ENCODE data around the gene EGFL8. TPM values are rescaled to one million over a fixed set of nuclear protein-coding genes. Genes with fewer than 3 reads are reported as not detected.

Gene EGFL8
- total RNA-seq, 1 donor from 2014 or later, result 3.4 TPM

DNA sequence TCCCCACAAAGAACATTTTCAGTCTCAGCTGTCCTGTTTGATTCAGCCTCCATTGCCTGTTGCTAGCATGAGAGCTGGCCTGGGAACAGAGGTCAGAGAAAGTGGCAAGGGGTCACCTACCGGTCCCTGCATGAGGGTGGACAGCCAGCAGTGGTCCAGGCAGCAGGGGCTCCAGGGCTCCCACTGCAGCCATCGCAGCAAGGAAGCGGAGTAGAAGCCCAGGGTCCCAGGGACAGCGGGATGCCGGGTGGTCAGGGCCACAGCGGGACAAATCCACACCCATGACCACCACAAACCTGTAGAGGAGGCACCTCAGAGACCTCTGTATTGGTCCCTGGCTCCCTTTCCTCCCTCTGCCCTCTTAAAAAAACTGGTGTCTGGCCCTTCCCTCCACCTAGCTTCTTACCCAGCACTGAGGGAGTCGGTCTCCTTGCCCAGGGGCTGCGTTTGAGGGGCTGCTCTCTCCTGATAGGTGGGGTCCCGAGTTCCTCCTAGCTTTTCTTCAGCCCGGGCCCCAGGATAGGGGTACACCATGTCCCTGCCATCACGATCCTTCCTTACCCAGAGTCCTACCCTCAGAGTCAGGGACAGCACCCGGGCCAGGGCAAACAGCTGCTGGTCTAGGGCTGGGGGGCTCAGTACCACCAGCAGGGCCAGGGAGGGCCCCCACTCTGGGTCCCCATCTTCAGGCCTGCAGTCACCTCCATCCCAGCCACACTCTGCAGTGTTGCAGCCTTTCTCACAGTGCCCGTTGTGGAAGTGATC is 36.5 kb downstream of the EGFL8 start:
- Mint-ChIP-seq H3K4me3 (no peak overlapping the region), H3K9me3 (no peaks in the 10 kb centered on the region), H3K4me1 (peaks cover 12% of the 10 kb centered on the region), H3K36me3 (ENCODE audit: low read depth) (peaks cover 7% of the 10 kb centered on the region), H3K27ac (no peak overlapping the region), H3K27me3 (peaks cover 5% of the 10 kb centered on the region)
- POLR2A ChIA-PET, result interaction anchor here (1.2 to 1.3 kb wide), 2 partner anchors 11 to 771 kb away, joined by 4 read pairs; partner anchors contain the start of gene PBX2
- TF ChIP-seq, protein P1, sequence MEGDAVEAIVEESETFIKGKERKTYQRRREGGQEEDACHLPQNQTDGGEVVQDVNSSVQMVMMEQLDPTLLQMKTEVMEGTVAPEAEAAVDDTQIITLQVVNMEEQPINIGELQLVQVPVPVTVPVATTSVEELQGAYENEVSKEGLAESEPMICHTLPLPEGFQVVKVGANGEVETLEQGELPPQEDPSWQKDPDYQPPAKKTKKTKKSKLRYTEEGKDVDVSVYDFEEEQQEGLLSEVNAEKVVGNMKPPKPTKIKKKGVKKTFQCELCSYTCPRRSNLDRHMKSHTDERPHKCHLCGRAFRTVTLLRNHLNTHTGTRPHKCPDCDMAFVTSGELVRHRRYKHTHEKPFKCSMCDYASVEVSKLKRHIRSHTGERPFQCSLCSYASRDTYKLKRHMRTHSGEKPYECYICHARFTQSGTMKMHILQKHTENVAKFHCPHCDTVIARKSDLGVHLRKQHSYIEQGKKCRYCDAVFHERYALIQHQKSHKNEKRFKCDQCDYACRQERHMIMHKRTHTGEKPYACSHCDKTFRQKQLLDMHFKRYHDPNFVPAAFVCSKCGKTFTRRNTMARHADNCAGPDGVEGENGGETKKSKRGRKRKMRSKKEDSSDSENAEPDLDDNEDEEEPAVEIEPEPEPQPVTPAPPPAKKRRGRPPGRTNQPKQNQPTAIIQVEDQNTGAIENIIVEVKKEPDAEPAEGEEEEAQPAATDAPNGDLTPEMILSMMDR (IDR thresholded peaks at IDR 0.05), result no peak
- ATAC-seq (ENCODE audit: low read depth) (no peak), DNase-seq (no peak)
- CTCF ChIA-PET, result no interaction called here
- intact Hi-C loops (cut with micrococcal nuclease), result no loop called here

DNA sequence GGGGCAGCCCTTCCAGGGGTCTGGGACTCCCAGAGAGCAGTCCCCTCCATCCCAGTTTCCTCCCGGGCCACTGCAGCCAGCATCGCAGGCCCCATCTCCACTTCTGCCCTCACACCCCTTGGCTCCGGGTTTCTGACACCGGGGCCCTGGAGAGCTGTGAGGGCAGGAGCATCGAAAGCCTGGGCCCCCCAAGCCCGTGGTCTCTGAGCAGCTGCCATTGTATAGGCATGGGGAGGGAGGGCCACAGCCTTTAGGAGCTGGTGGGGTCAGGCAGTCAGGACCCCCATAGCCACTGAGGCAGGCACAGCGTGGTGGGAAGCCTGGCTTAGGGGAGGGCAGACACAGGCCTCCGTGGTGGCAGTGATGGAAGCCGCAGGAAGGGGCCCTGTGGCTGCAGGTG is 37.8 kb downstream of the EGFL8 start:
- ATAC-seq (ENCODE audit: low read depth), result no peak
- H3K27ac Mint-ChIP-seq, result no peak overlapping the region

GRCh38 chr6:32203426-32204267 is 39.3 kb downstream of the EGFL8 start:
- ATAC-seq (ENCODE audit: low read depth), result no peak
- H3K27ac Mint-ChIP-seq, result no peak overlapping the region
- TF ChIP-seq, protein P1 (IDR thresholded peaks at IDR 0.05), result no peak
- H3K4me1 Mint-ChIP-seq, result peaks cover 5% of the 10 kb centered on the region
- no peak overlapping the region for H3K4me3 Mint-ChIP-seq
- intact Hi-C loops (cut with micrococcal nuclease), result no loop called here
- no peak for DNase-seq
- ChIA-PET POLR2A (no interaction called here), CTCF (no interaction called here)
- no peaks in the 10 kb centered on the region for H3K9me3 Mint-ChIP-seq
- peaks cover 5% of the 10 kb centered on the region for H3K27me3 Mint-ChIP-seq
- H3K36me3 Mint-ChIP-seq (ENCODE audit: low read depth), result no peaks in the 10 kb centered on the region

More for the DNA sequence above, 37.8 kb downstream of the EGFL8 start:
- Mint-ChIP-seq H3K4me1 (peaks cover 3% of the 10 kb centered on the region), H3K36me3 (ENCODE audit: low read depth) (no peaks in the 10 kb centered on the region), H3K27me3 (peaks cover 5% of the 10 kb centered on the region), H3K4me3 (no peak overlapping the region), H3K9me3 (no peaks in the 10 kb centered on the region)
- ChIA-PET CTCF (no interaction called here), POLR2A (no interaction called here)
- DNase-seq, result no peak
- intact Hi-C loops (cut with micrococcal nuclease), result no loop called here
- TF ChIP-seq, protein P1 (IDR thresholded peaks at IDR 0.05), result no peak

GRCh38 chr6:32204268-32204715 is 39.9 kb downstream of the EGFL8 start:
- TF ChIP-seq, protein P1 (IDR thresholded peaks at IDR 0.05), result no peak
- no peaks in the 10 kb centered on the region for H3K36me3 Mint-ChIP-seq (ENCODE audit: low read depth)
- intact Hi-C loops (cut with micrococcal nuclease), result no loop called here
- ChIA-PET CTCF (no interaction called here), POLR2A (interaction anchor here (0.6 kb wide), 1 partner anchor 165 kb away, joined by 3 read pairs; no protein-coding TSS in a partner anchor)
- no peaks in the 10 kb centered on the region for H3K9me3 Mint-ChIP-seq
- H3K27me3 Mint-ChIP-seq, result peaks cover 5% of the 10 kb centered on the region
- no peak overlapping the region for H3K4me3 Mint-ChIP-seq
- peaks cover 5% of the 10 kb centered on the region for H3K4me1 Mint-ChIP-seq
- no peak for DNase-seq
- ATAC-seq (ENCODE audit: low read depth), result no peak
- H3K27ac Mint-ChIP-seq, result no peak overlapping the region

GRCh38 chr6:32208996-32209395 is 44.6 kb downstream of the EGFL8 start:
- Mint-ChIP-seq H3K4me1 (peaks cover 8% of the 10 kb centered on the region), H3K27me3 (peaks cover 3% of the 10 kb centered on the region), H3K27ac (no peak overlapping the region), H3K9me3 (no peaks in the 10 kb centered on the region), H3K4me3 (no peak overlapping the region), H3K36me3 (ENCODE audit: low read depth) (no peaks in the 10 kb centered on the region)
- intact Hi-C loops (cut with micrococcal nuclease), result no loop called here
- ChIA-PET CTCF (no interaction called here), POLR2A (no interaction called here)
- DNase-seq (no peak), ATAC-seq (ENCODE audit: low read depth) (no peak)
- TF ChIP-seq, protein P1 (IDR thresholded peaks at IDR 0.05), result no peak
